ENCODE data around the gene CLMN.

The CLMN gene

GRCh38 chr14:95258754-95259593, 60.7 kb downstream of the CLMN start:
- TF ChIP-seq CTCF (IDR thresholded peaks at IDR 0.05; ENCODE audit: insufficient read depth, low read length): no peak
- TF ChIP-seq REST (IDR thresholded peaks at IDR 0.05; ENCODE audit: insufficient replicate concordance, low read depth): no peak
- no peak for TF ChIP-seq GABPA (IDR thresholded peaks at IDR 0.05; ENCODE audit: low read depth)
- TF ChIP-seq POLR2AphosphoS5 (IDR thresholded peaks at IDR 0.05; ENCODE audit: low read depth): no peak
- no peak for TF ChIP-seq SPI1 (IDR thresholded peaks at IDR 0.05; ENCODE audit: borderline replicate concordance, low read depth)
- DNase-seq (ENCODE audit: low read depth in 1 of 2, low spot score in 1 of 2): no peak
- H3K27ac ChIP-seq (replicated peaks): no peak overlapping the region
- H3K27me3 ChIP-seq (ENCODE audit: insufficient read depth, poor library complexity, severe bottlenecking): no peaks in the 10 kb centered on the region
- no peak overlapping the region for H3K4me3 ChIP-seq (replicated peaks; ENCODE audit: insufficient read depth, low read length)

- DNase-seq (ENCODE audit: low read depth in 1 of 2, low spot score in 1 of 2): no peak
- Histone ChIP-seq H3K27ac (replicated peaks) (no peak overlapping the region), H3K4me3 (replicated peaks; ENCODE audit: insufficient read depth, low read length) (no peak overlapping the region), H3K27me3 (ENCODE audit: insufficient read depth, poor library complexity, severe bottlenecking) (no peaks in the 10 kb centered on the region)
- TF ChIP-seq SPI1 (IDR thresholded peaks at IDR 0.05; ENCODE audit: borderline replicate concordance, low read depth) (no peak), CTCF (IDR thresholded peaks at IDR 0.05; ENCODE audit: insufficient read depth, low read length) (no peak), REST (IDR thresholded peaks at IDR 0.05; ENCODE audit: insufficient replicate concordance, low read depth) (no peak), POLR2AphosphoS5 (IDR thresholded peaks at IDR 0.05; ENCODE audit: low read depth) (no peak), GABPA (IDR thresholded peaks at IDR 0.05; ENCODE audit: low read depth) (no peak)
Observed at GRCh38 chr14:95258156-95258555, 61.6 kb downstream of the CLMN start.

GRCh38 chr14:95257521-95257920, 62.2 kb downstream of the CLMN start:
- DNase-seq (ENCODE audit: low read depth in 1 of 2, low spot score in 1 of 2): no peak
- TF ChIP-seq SPI1 (IDR thresholded peaks at IDR 0.05; ENCODE audit: borderline replicate concordance, low read depth) (no peak), POLR2AphosphoS5 (IDR thresholded peaks at IDR 0.05; ENCODE audit: low read depth) (no peak), REST (IDR thresholded peaks at IDR 0.05; ENCODE audit: insufficient replicate concordance, low read depth) (no peak), CTCF (IDR thresholded peaks at IDR 0.05; ENCODE audit: insufficient read depth, low read length) (no peak), GABPA (IDR thresholded peaks at IDR 0.05; ENCODE audit: low read depth) (no peak)
- no peak overlapping the region for H3K27ac ChIP-seq (replicated peaks)
- no peak overlapping the region for H3K4me3 ChIP-seq (replicated peaks; ENCODE audit: insufficient read depth, low read length)
- H3K27me3 ChIP-seq (ENCODE audit: insufficient read depth, poor library complexity, severe bottlenecking): no peaks in the 10 kb centered on the region
